Cardiac fibroblast (primary cell): ENCODE data around the gene MOV10L1.

Source experiments
- DNase-seq, 2 donors: peaks; one replicate each; pipeline versions ENCODE4 v3.0.0 to v3.0.0-alpha.2; 2010; ENCODE audit warnings: low read depth in 2 of 2
- H3K4me3 ChIP-seq, 2 donors: replicated peaks in 1 of 2; 1 replicate in 1 of 2; 2 replicates in 1 of 2; pipeline ENCODE4 v1.5.1; 2011; ENCODE audit warnings: low read depth in 2 of 2, low read length in 2 of 2, mild to moderate bottlenecking in 2 of 2, moderate library complexity in 1 of 2
- TF ChIP-seq, protein P1 (sequence below): IDR thresholded peaks from one replicate; pipeline ENCODE4 v1.5.1; 2011; ENCODE audit warnings: low read depth, mild to moderate bottlenecking, low read length, inconsistent platforms

MOV10L1 gene

DNA sequence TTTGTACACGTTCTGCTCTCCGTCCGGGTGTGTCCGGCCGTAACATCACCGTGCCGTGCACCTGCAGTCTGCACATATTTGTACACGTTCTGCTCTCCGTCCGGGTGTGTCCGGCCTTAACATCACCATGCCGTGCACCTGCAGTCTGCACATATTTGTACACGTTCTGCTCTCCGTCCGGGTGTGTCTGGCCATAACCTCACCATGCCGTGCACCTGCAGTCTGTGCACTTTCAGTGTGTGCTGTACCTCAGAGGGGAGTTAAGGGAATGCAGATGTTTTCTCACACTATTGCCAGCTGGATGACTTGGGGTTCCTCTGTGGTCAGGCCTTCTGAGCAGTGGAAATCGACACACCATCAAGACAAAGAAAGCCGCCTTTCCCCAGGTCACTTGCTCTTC is 35.9 kb upstream of the MOV10L1 start:
- no peak for DNase-seq
- H3K4me3 ChIP-seq = no peak overlapping the region
- TF ChIP-seq, protein P1, sequence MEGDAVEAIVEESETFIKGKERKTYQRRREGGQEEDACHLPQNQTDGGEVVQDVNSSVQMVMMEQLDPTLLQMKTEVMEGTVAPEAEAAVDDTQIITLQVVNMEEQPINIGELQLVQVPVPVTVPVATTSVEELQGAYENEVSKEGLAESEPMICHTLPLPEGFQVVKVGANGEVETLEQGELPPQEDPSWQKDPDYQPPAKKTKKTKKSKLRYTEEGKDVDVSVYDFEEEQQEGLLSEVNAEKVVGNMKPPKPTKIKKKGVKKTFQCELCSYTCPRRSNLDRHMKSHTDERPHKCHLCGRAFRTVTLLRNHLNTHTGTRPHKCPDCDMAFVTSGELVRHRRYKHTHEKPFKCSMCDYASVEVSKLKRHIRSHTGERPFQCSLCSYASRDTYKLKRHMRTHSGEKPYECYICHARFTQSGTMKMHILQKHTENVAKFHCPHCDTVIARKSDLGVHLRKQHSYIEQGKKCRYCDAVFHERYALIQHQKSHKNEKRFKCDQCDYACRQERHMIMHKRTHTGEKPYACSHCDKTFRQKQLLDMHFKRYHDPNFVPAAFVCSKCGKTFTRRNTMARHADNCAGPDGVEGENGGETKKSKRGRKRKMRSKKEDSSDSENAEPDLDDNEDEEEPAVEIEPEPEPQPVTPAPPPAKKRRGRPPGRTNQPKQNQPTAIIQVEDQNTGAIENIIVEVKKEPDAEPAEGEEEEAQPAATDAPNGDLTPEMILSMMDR = no peak

DNA sequence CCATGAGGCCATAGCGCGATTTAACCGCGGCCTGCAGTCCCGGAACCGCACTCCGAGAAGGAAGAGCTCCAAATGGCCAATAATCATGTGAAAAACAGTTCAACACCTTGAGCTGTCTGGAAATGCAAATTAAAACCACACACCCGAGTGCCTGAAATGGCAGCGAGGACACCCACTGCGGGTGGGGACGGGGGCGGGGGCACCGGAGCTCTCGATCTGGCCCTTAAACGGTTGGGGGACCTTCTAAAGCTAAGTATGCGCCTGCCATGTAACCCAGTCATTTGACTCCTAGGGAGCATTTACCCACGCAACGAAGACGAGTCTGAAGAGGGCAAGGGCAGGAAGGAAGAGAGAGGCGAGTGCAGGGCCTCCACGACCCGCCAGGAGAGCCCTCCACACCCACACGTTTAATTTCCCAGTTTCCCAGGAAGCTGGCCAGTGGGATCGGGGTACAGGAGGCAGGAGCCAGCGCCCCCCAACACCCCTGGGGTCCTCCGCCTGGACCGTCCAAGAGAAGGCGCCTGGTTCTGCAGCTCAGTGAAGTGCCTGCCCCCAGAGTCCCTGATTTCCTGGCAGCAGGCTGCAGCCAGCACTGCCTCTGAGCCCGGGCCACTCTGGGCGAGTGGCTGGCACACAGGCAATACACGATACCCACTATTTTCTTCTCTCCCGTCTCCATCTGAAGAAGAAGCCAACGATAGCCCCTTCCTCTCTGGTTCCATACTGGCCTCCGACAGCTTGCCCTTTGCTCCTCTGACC is 33.4 kb upstream of the MOV10L1 start:
- H3K4me3 ChIP-seq = no peak overlapping the region
- TF ChIP-seq, protein P1 = no peak
- DNase-seq = no peak

DNA sequence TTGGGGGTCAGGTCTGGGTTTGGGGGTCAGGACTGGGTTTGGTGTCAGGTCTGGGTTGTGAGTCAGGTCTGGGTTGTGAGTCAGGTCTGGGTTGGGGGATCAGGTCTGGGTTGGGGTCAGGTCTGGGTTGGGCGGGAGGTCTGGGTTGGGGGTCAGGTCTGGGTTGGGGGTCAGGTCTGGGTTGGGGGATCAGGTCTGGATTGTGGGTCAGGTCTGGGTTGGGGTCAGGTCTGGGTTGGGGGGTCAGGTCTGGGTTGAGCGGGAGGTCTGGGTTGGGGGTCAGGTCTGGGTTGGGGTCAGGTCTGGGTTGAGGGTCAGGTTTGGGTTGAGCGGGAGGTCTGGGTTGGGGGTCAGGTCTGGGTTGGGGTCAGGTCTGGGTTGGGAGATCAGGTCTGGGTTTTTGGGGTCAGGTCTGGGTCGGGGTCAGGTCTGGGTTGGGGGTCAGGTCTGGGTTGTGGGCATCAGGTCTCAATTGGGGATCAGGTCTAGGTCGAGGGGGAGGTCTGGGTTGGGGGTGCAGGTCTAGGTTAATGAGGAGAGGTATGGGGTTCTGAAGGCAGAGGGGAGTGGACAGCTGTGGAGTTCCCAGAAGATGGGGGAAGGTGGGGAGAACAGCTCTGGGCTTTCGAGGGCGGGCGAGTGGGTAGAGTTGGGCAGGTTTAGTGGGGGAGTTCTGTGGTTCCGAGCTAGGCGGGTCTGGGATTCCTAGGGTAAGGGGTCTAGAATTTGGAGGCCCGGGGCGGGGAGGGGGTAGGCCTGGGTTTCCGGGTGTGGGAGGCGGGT is 32.3 kb upstream of the MOV10L1 start:
- TF ChIP-seq, protein P1 = no peak
- H3K4me3 ChIP-seq = no peak overlapping the region
- DNase-seq = no peak

DNA sequence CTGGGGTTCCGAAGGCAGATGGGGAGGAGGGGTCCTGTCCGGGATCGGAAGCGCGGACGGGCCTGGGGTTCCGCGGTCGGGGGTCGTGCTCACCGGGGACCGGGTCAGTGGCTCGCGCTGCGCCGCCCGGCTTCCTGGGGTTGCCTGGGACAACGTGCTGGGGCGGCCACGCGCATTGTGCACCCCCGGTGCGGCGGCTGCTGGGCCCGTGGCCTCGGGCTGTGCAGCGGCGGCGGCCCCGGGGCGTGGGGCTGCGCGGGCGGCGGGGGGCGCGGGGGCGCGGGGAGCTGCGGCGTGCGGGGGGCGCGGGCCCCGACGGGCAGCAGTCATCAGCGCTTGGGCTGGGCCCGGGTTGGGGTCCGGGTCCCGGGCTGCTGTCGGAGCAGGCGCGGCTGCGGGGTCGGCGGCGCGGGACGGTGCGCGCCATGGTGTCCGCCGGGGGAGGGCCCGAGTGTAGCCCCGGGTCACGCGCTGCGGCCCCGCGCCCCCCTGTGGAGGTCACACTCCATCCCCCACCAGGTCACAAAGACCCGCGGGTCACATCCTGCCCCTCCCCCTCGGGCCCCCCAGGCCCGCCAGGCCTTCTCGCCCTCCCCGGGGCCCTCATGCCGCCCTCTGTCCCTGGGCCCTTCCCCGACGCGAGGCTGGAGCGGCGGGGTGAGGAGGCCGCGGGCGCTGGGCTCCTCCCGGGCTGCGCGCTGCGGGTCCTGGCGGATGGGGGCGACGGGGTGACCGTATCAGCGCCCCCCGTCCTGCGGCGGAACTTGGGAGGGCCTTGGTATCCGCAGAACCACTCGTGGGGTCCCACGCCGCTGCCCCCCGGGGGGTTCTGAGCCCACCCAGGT is 31.5 kb upstream of the MOV10L1 start, which contains the start of gene TTLL8:
TSS of gene TTLL8 (minus strand) at position 238 of the 845 bp plus-strand sequence.
- DNase-seq = no peak
- TF ChIP-seq, protein P1 = no peak
- no peak within 1 kb of the TSS for H3K4me3 ChIP-seq

DNA sequence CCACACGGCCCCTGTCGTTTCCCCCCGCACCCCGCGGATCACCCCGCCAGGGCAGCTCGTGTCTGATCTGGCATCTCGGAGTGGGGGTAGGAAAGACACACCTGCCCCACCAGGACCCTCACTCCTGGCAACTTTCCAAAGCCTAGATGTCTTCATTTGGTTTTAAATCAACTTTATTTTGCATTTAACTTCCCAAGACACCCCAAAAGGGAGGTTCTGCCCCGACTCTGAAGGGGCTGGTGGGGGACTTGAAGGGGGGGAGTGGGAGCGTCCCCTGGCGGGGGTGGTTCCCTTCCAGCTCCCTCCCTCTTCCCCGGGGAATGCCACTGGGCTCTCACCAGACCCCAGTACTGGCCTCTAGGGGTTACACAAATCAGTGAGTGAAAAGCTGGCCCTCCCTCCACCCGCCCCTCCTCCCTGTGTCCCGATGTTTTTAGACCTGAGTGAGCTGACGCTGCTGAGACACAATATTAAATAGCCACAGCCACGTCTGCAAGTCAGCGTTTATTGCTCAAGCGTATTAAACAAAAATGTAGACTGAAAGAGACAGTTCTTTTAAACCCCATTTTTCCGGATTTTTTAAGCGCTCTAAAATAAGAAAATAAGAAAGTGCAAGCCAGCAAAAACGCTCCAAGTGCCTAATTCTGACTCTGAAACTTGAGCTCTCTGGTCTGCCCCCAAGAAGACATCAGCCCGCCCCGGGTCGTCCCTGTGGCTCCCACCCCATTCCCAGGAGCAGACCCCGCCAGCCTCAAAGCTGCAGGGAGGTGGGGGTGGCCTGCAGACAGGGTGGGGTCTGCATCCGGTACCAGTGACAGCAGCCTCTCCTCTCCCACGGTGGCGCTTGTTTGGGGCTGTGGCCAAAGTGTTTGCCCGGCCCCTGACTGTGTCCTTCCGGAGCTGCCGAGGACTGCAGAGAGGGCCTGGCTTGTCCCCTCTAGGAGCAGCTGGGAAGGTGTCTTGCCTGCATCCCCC is 30.6 kb upstream of the MOV10L1 start:
- DNase-seq = peak; percentile 40 to 58
- H3K4me3 ChIP-seq = no peak overlapping the region
- TF ChIP-seq, protein P1 = peak; percentile 4
